T-cell (primary cell): ENCODE results near the gene ACER2. TPM values are rescaled to one million over a fixed set of nuclear protein-coding genes. Genes with fewer than 3 reads are reported as not detected.

Experiments used
- ATAC-seq, 4 experiments: fragments of 200-7000 bp in 3 of 4; fragments of 150-1000 bp in 1 of 4; cut with Tn5 transposase; replicated peaks in 1 of 4; 1 replicate in 3 of 4; 2 replicates in 1 of 4; pipeline ENCODE4 v1.10.0; 2021; ENCODE audit warnings: moderate library complexity in 3 of 4, mild to moderate bottlenecking in 2 of 4, moderate number of reproducible peaks in 1 of 4
- CTCF ChIA-PET, 2 donors: fragments of 300-600 bp; sonication (Branson Sonifier 250); formaldehyde crosslinking; loops; one replicate each; lab custom pipeline; 2022; ENCODE audit warnings: antibody characterized with exemption in 2 of 2; lab: Charles Lee
- POLR2A ChIA-PET, 2 donors: fragments of 300-600 bp; sonication (Branson Sonifier 250); formaldehyde crosslinking; loops; one replicate each; lab custom pipeline; 2022; ENCODE audit warnings: antibody characterized with exemption in 2 of 2; lab: Charles Lee
- DNase-seq, 35 experiments: peaks; one replicate each; pipeline versions ENCODE4 v3.0.0 to v3.0.0-alpha.2; 2013 to 2023
- H3K27ac ChIP-seq: one replicate; pipeline ENCODE4 v1.5.1; 2013; ENCODE audit warnings: low read length
- H3K27me3 ChIP-seq, 2 experiments: replicated peaks in 1 of 2; 1 replicate in 1 of 2; 2 replicates in 1 of 2; pipeline versions ENCODE4 v1.6.1 to v1.7.0; 2013; ENCODE audit warnings: low read length in 1 of 2, mixed read lengths in 1 of 2; ENCODE audit not compliant: control insufficient read depth in 2 of 2, insufficient read depth in 2 of 2; ENCODE audit errors: extremely low read depth in 1 of 2
- H3K36me3 ChIP-seq, 2 donors: 1 replicate in 1 of 2; 2 replicates in 1 of 2; pipeline versions ENCODE4 v1.6.1 to v1.7.0; 2013; ENCODE audit warnings: low read length in 1 of 2; ENCODE audit not compliant: control insufficient read depth in 2 of 2, insufficient read depth in 1 of 2; ENCODE audit errors: extremely low read depth in 1 of 2
- H3K4me1 ChIP-seq, 2 experiments: 1 replicate in 1 of 2; 2 replicates in 1 of 2; pipeline versions ENCODE4 v1.6.1 to v1.7.0; 2013; ENCODE audit warnings: low read length in 2 of 2, mixed read lengths in 1 of 2; ENCODE audit not compliant: insufficient read depth in 2 of 2, control insufficient read depth in 1 of 2; ENCODE audit errors: extremely low read depth in 1 of 2
- H3K4me3 ChIP-seq, 2 donors: 1 replicate in 1 of 2; 2 replicates in 1 of 2; pipeline versions ENCODE4 v1.5.1 to v1.7.0; 2013; ENCODE audit warnings: mild to moderate bottlenecking in 2 of 2, low read length in 1 of 2, moderate library complexity in 1 of 2; ENCODE audit not compliant: control insufficient read depth in 1 of 2; ENCODE audit errors: extremely low read depth in 1 of 2
- H3K9me3 ChIP-seq: 2 replicates; pipeline ENCODE4 v1.7.0; 2013
- H3K27ac Mint-ChIP-seq, 2 donors: one replicate each; pipeline ENCODE4 v1.8.0; 2020 to 2021; ENCODE audit warnings: mild to moderate bottlenecking in 2 of 2, mixed read lengths in 2 of 2
- H3K27me3 Mint-ChIP-seq, 2 donors: one replicate each; pipeline ENCODE4 v1.8.0; 2021 to 2022; ENCODE audit warnings: mixed read lengths in 2 of 2
- H3K36me3 Mint-ChIP-seq: one replicate; pipeline ENCODE4 v1.8.0; 2021; ENCODE audit warnings: mixed read lengths
- H3K4me1 Mint-ChIP-seq, 3 donors: one replicate each; pipeline ENCODE4 v1.8.0; 2020 to 2022; ENCODE audit warnings: mixed read lengths in 3 of 3, mild to moderate bottlenecking in 1 of 3
- H3K4me3 Mint-ChIP-seq, 3 donors: one replicate each; pipeline ENCODE4 v1.8.0; 2020 to 2022; ENCODE audit warnings: mild to moderate bottlenecking in 3 of 3, mixed read lengths in 3 of 3, moderate library complexity in 3 of 3
- H3K9me3 Mint-ChIP-seq, 3 donors: one replicate each; pipeline ENCODE4 v1.8.0; 2020 to 2022; ENCODE audit warnings: mixed read lengths in 3 of 3
- WGBS: methylation state at CpG from one replicate; pipeline ENCODE4 v1.1.5; 2013; ENCODE audit warnings: missing lambda C conversion rate; ENCODE audit not compliant: insufficient coverage; 5-methylcytosine and 5-hydroxymethylcytosine counted together
- total RNA-seq, 35 experiments: library from RNA in 6 of 35; stranded (reverse) in 6 of 35; fragments of 120-200 nt in 1 of 35; gene quantifications; one replicate each; pipeline versions ENCODE4 v1.2.1 to v1.2.4 and lab custom pipeline; 2013 to 2026

The ACER2 gene
- total RNA-seq, 5 donors from 2014 or later (not counting 1 experiment from before 2014, with no cell fraction given), result 1.4 to 4.1 (median 3.2) TPM

- no peak overlapping the region for H3K27ac Mint-ChIP-seq
- POLR2A ChIA-PET, result interaction anchor here in 1 of 2 donors (0.7 kb wide), 1 partner anchor 12 kb away, joined by 8 read pairs; no protein-coding TSS in a partner anchor
- no peak for DNase-seq
These were observed 14.4 kb downstream of the ACER2 start for GRCh38 chr9:19423163-19423562.

GRCh38 chr9:19424176-19424779 lies 15.5 kb downstream of the ACER2 start:
- H3K27me3 ChIP-seq, result no peaks in the 10 kb centered on the region
- CTCF ChIA-PET, result no interaction called here
- POLR2A ChIA-PET, result no interaction called here
- no peaks in the 10 kb centered on the region for H3K36me3 ChIP-seq
- 61% methylated on average over 2 of the region's 3 CpGs for WGBS
- no peak for DNase-seq
- no peak for ATAC-seq
- H3K4me3 Mint-ChIP-seq, result no peak overlapping the region
- no peaks in the 10 kb centered on the region for H3K4me1 ChIP-seq
- no peak overlapping the region for H3K27ac Mint-ChIP-seq
- no peaks in the 10 kb centered on the region for H3K4me1 Mint-ChIP-seq
- H3K9me3 ChIP-seq, result no peaks in the 10 kb centered on the region
- no peak overlapping the region for H3K4me3 ChIP-seq
- H3K9me3 Mint-ChIP-seq, result no peaks in the 10 kb centered on the region
- no peaks in the 10 kb centered on the region for H3K27me3 Mint-ChIP-seq
- H3K27ac ChIP-seq, result no peak overlapping the region
- peaks cover 30% of the 10 kb centered on the region for H3K36me3 Mint-ChIP-seq

More at GRCh38 chr9:19423163-19423562, 14.4 kb downstream of the ACER2 start:
- no peaks in the 10 kb centered on the region for H3K4me1 Mint-ChIP-seq
- no peaks in the 10 kb centered on the region for H3K27me3 Mint-ChIP-seq
- Histone ChIP-seq H3K4me3 (no peak overlapping the region), H3K27me3 (no peaks in the 10 kb centered on the region), H3K27ac (no peak overlapping the region), H3K9me3 (no peaks in the 10 kb centered on the region), H3K4me1 (no peaks in the 10 kb centered on the region), H3K36me3 (no peaks in the 10 kb centered on the region)
- H3K36me3 Mint-ChIP-seq, result peaks cover 30% of the 10 kb centered on the region
- CTCF ChIA-PET, result interaction anchor here in 1 of 2 donors (0.6 to 1.6 kb wide), 2 partner anchors 8 to 42 kb away, joined by 3 to 4 read pairs; no protein-coding TSS in a partner anchor
- no peak overlapping the region for H3K4me3 Mint-ChIP-seq
- ATAC-seq, result no peak
- no peaks in the 10 kb centered on the region for H3K9me3 Mint-ChIP-seq
- no CpG with 5 or more reads among the region's 3 CpGs for WGBS

- no peak for ATAC-seq
- POLR2A ChIA-PET, result interaction anchor here in 1 of 2 donors (0.6 kb wide), 1 partner anchor 23 kb away, joined by 6 read pairs; no protein-coding TSS in a partner anchor
- peaks cover 35% of the 10 kb centered on the region for H3K36me3 Mint-ChIP-seq
- no peak overlapping the region for H3K4me3 Mint-ChIP-seq
- no CpG with 5 or more reads among the region's 2 CpGs for WGBS
- no peaks in the 10 kb centered on the region for H3K4me1 ChIP-seq
- CTCF ChIA-PET, result interaction anchor here in 1 of 2 donors (1.6 kb wide), 1 partner anchor 35 kb away, joined by 5 read pairs; no protein-coding TSS in a partner anchor
- H3K27ac ChIP-seq, result no peak overlapping the region
- H3K27me3 ChIP-seq, result no peaks in the 10 kb centered on the region
- no peaks in the 10 kb centered on the region for H3K4me1 Mint-ChIP-seq
- H3K9me3 ChIP-seq, result no peaks in the 10 kb centered on the region
- no peak overlapping the region for H3K27ac Mint-ChIP-seq
- DNase-seq, result no peak
- H3K36me3 ChIP-seq, result no peaks in the 10 kb centered on the region
- H3K4me3 ChIP-seq, result no peak overlapping the region
- H3K27me3 Mint-ChIP-seq, result no peaks in the 10 kb centered on the region
- H3K9me3 Mint-ChIP-seq, result no peaks in the 10 kb centered on the region
These were observed 20.8 kb downstream of the ACER2 start for GRCh38 chr9:19429595-19429994.

- H3K4me3 Mint-ChIP-seq, result no peak overlapping the region
- H3K4me1 Mint-ChIP-seq, result no peaks in the 10 kb centered on the region
- no peak overlapping the region for H3K27ac Mint-ChIP-seq
- H3K27ac ChIP-seq, result no peak overlapping the region
- no peak overlapping the region for H3K4me3 ChIP-seq
- no peaks in the 10 kb centered on the region for H3K36me3 ChIP-seq
- POLR2A ChIA-PET, result interaction anchor here in 1 of 2 donors (0.6 kb wide), 1 partner anchor 22 kb away, joined by 6 read pairs; no protein-coding TSS in a partner anchor
- H3K27me3 Mint-ChIP-seq, result no peaks in the 10 kb centered on the region
- H3K36me3 Mint-ChIP-seq, result peaks cover 36% of the 10 kb centered on the region
- DNase-seq (no peak), ATAC-seq (no peak)
- H3K9me3 ChIP-seq, result no peaks in the 10 kb centered on the region
- no peaks in the 10 kb centered on the region for H3K27me3 ChIP-seq
- H3K4me1 ChIP-seq, result no peaks in the 10 kb centered on the region
- no peaks in the 10 kb centered on the region for H3K9me3 Mint-ChIP-seq
- WGBS, result 95% methylated on average over 2 of the region's 2 CpGs
- CTCF ChIA-PET, result interaction anchor here in 1 of 2 donors (0.6 to 1.6 kb wide), 2 partner anchors 34 to 402 kb away, joined by 3 to 5 read pairs; no protein-coding TSS in a partner anchor
These were observed 21.5 kb downstream of the ACER2 start for GRCh38 chr9:19430201-19430760.

GRCh38 chr9:19431361-19432171 lies 22.8 kb downstream of the ACER2 start:
- Mint-ChIP-seq H3K4me3 (no peak overlapping the region), H3K27ac (no peak overlapping the region), H3K36me3 (peaks cover 27% of the 10 kb centered on the region), H3K9me3 (no peaks in the 10 kb centered on the region), H3K4me1 (no peaks in the 10 kb centered on the region), H3K27me3 (no peaks in the 10 kb centered on the region)
- DNase-seq (no peak), ATAC-seq (no peak)
- Histone ChIP-seq H3K36me3 (no peaks in the 10 kb centered on the region), H3K27ac (no peak overlapping the region), H3K9me3 (no peaks in the 10 kb centered on the region), H3K4me3 (no peak overlapping the region), H3K4me1 (no peaks in the 10 kb centered on the region), H3K27me3 (no peaks in the 10 kb centered on the region)
- ChIA-PET POLR2A (no interaction called here), CTCF (interaction anchor here in 1 of 2 donors (0.7 to 1.6 kb wide), 2 partner anchors 8 to 33 kb away, joined by 3 to 5 read pairs; no protein-coding TSS in a partner anchor)
- 95% methylated on average over 9 of the region's 14 CpGs for WGBS

GRCh38 chr9:19432473-19432872 lies 23.7 kb downstream of the ACER2 start:
- Mint-ChIP-seq H3K36me3 (peaks cover 29% of the 10 kb centered on the region), H3K27ac (no peak overlapping the region), H3K9me3 (no peaks in the 10 kb centered on the region), H3K4me3 (no peak overlapping the region), H3K4me1 (no peaks in the 10 kb centered on the region), H3K27me3 (no peaks in the 10 kb centered on the region)
- no peak for DNase-seq
- H3K4me3 ChIP-seq, result no peak overlapping the region
- H3K27me3 ChIP-seq, result no peaks in the 10 kb centered on the region
- H3K4me1 ChIP-seq, result no peaks in the 10 kb centered on the region
- no peak for ATAC-seq
- H3K27ac ChIP-seq, result no peak overlapping the region
- ChIA-PET POLR2A (no interaction called here), CTCF (no interaction called here)
- H3K36me3 ChIP-seq, result no peaks in the 10 kb centered on the region
- H3K9me3 ChIP-seq, result no peaks in the 10 kb centered on the region
